ENCODE measurements around the gene CAPNS2. TPM values are rescaled to one million over a fixed set of nuclear protein-coding genes. Genes with fewer than 3 reads are reported as not detected.

The CAPNS2 gene
- total RNA-seq (not detected), polyA plus RNA-seq (not detected), total RNA-seq (0 reads per million in 6 experiments)

- Mint-ChIP-seq H3K27me3 (peaks cover 0 to 7% (median 4%) of the 10 kb centered on the region in 5 donors), H3K9me3 (no peaks in the 10 kb centered on the region), H3K4me1 (no peaks in the 10 kb centered on the region), H3K4me3 (no peak within 1 kb of the TSS), H3K27ac (no peak within 1 kb of the TSS), H3K36me3 (no peaks in the 10 kb centered on the region)
- ATAC-seq (no peak), DNase-seq (no peak)
- POLR2A ChIA-PET, result no interaction called here
Observed at GRCh38 chr16:55566432-55567175, at the start of gene CAPNS2. CAPNS2 (plus strand) TSS chr16:55566684; CDS start chr16:55566757, 73 bp downstream.

- H3K4me3 Mint-ChIP-seq, result no peak overlapping the region
- POLR2A ChIA-PET, result no interaction called here
- ATAC-seq (no peak), DNase-seq (no peak)
- H3K27me3 Mint-ChIP-seq, result no peaks in the 10 kb centered on the region
- H3K9me3 Mint-ChIP-seq, result peaks cover 0 to 20% (median 10%) of the 10 kb centered on the region in 9 donors
- no peaks in the 10 kb centered on the region for H3K36me3 Mint-ChIP-seq
- H3K27ac Mint-ChIP-seq, result no peak overlapping the region
- no peaks in the 10 kb centered on the region for H3K4me1 Mint-ChIP-seq
Observed at GRCh38 chr16:55521792-55522191, 44.7 kb upstream of the CAPNS2 start.

GRCh38 chr16:55526441-55526840 lies 40.0 kb upstream of the CAPNS2 start:
- no peak overlapping the region for H3K27ac Mint-ChIP-seq
- no peak overlapping the region for H3K4me3 Mint-ChIP-seq
- no peaks in the 10 kb centered on the region for H3K36me3 Mint-ChIP-seq
- DNase-seq (no peak), ATAC-seq (no peak)
- peaks cover 0 to 8% (median 4%) of the 10 kb centered on the region in 5 donors for H3K27me3 Mint-ChIP-seq
- H3K4me1 Mint-ChIP-seq, result no peaks in the 10 kb centered on the region
- H3K9me3 Mint-ChIP-seq, result peaks cover 0 to 10% (median 6%) of the 10 kb centered on the region in 9 donors
- POLR2A ChIA-PET, result no interaction called here

GRCh38 chr16:55527885-55528284 lies 38.6 kb upstream of the CAPNS2 start:
- POLR2A ChIA-PET, result no interaction called here
- Mint-ChIP-seq H3K4me3 (no peak overlapping the region), H3K27me3 (peaks cover 0 to 8% (median 6%) of the 10 kb centered on the region in 5 donors), H3K4me1 (no peaks in the 10 kb centered on the region), H3K36me3 (no peaks in the 10 kb centered on the region), H3K27ac (no peak overlapping the region), H3K9me3 (no peaks in the 10 kb centered on the region)
- DNase-seq, result no peak
- no peak for ATAC-seq

GRCh38 chr16:55529018-55529417 lies 37.5 kb upstream of the CAPNS2 start:
- peaks cover 0 to 8% (median 6%) of the 10 kb centered on the region in 5 donors for H3K27me3 Mint-ChIP-seq
- ATAC-seq (no peak), DNase-seq (no peak)
- H3K27ac Mint-ChIP-seq, result no peak overlapping the region
- H3K36me3 Mint-ChIP-seq, result no peaks in the 10 kb centered on the region
- POLR2A ChIA-PET, result no interaction called here
- H3K4me1 Mint-ChIP-seq, result no peaks in the 10 kb centered on the region
- H3K9me3 Mint-ChIP-seq, result no peaks in the 10 kb centered on the region
- H3K4me3 Mint-ChIP-seq, result no peak overlapping the region

DNA sequence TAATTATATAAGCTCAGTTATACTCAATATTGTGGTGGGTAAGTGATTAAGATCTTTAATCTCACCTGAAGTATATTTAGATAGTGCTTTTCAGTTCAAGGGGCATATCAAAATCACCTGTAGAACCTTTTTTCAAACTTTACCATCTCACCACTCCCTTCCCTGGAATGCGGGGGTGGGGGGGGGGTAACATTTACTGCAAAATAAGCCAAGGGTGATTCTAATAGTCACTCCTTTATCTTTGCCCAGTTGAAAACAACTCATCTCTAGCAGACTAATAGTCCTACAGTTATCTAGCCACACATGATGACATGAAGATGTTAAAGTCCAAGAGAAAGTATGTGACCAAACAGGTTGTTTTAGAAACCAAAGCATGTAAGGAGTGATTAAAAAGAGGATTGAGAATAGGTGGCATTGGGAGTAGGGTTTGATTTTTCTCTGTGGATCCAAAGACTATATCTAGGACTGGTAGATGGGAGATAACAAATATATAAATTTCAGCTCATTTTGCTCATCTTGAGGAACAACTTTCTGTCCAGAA lies 36.1 kb upstream of the CAPNS2 start:
- Mint-ChIP-seq H3K27me3 (peaks cover 0 to 8% (median 6%) of the 10 kb centered on the region in 5 donors), H3K4me3 (no peak overlapping the region), H3K4me1 (no peaks in the 10 kb centered on the region), H3K27ac (no peak overlapping the region), H3K9me3 (no peaks in the 10 kb centered on the region), H3K36me3 (no peaks in the 10 kb centered on the region)
- POLR2A ChIA-PET, result no interaction called here
- DNase-seq, result no peak
- ATAC-seq, result no peak

- H3K4me3 Mint-ChIP-seq, result no peak overlapping the region
- DNase-seq (no peak), ATAC-seq (no peak)
- POLR2A ChIA-PET, result no interaction called here
- H3K36me3 Mint-ChIP-seq, result no peaks in the 10 kb centered on the region
- no peaks in the 10 kb centered on the region for H3K4me1 Mint-ChIP-seq
- peaks cover 0 to 8% (median 6%) of the 10 kb centered on the region in 5 donors for H3K27me3 Mint-ChIP-seq
- no peaks in the 10 kb centered on the region for H3K9me3 Mint-ChIP-seq
- no peak overlapping the region for H3K27ac Mint-ChIP-seq
Observed at GRCh38 chr16:55532227-55532626, 34.3 kb upstream of the CAPNS2 start.

GRCh38 chr16:55534756-55535155 lies 31.7 kb upstream of the CAPNS2 start:
- DNase-seq (no peak), ATAC-seq (no peak)
- Mint-ChIP-seq H3K36me3 (no peaks in the 10 kb centered on the region), H3K4me3 (no peak overlapping the region), H3K27me3 (peaks cover 0 to 6% (median 0%) of the 10 kb centered on the region in 5 donors), H3K9me3 (no peaks in the 10 kb centered on the region), H3K27ac (no peak overlapping the region), H3K4me1 (no peaks in the 10 kb centered on the region)
- POLR2A ChIA-PET, result no interaction called here

GRCh38 chr16:55539049-55539448 lies 27.4 kb upstream of the CAPNS2 start:
- no peaks in the 10 kb centered on the region for H3K4me1 Mint-ChIP-seq
- H3K27me3 Mint-ChIP-seq, result no peaks in the 10 kb centered on the region
- DNase-seq, result no peak
- H3K4me3 Mint-ChIP-seq, result no peak overlapping the region
- no peaks in the 10 kb centered on the region for H3K36me3 Mint-ChIP-seq
- H3K9me3 Mint-ChIP-seq, result no peaks in the 10 kb centered on the region
- POLR2A ChIA-PET, result no interaction called here
- ATAC-seq, result no peak
- H3K27ac Mint-ChIP-seq, result no peak overlapping the region

DNA sequence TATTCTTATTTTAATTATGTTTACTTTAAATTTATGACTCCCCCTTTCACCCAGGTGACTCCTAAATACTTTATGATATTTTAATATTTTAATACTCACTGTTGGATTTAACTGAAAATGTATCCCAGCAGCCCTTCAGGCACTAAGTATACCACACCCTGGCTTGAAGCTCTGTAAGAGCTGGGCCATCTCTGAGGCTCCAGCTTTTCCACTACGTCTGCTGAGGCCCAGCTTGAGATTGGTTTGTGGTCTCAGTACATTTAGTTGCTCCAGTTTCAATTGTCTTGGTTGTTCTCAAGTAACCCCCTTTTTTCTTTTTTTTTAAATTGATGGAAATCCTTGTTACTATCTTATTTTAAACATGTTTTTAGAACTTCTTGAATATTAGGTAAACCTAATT lies 27.0 kb upstream of the CAPNS2 start:
- POLR2A ChIA-PET, result no interaction called here

DNA sequence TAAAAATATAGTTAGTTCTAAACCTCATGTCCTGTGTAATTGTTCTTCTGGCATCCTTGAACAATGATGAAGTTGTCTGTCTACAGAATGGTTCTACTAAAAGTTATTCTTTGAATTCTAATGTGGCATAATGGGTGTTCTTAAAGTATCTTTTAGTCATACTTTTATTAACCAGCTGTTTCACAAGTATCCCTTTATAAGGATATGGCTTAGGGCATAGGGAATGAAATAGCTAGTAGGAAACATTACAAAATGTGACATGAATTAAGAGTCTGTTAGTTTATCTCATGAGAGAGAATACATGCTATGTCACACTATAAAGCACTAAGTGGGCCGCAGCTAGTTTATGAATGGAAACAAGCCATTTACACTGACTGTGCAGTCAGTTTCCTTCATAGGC lies 26.3 kb upstream of the CAPNS2 start:
- Mint-ChIP-seq H3K36me3 (no peaks in the 10 kb centered on the region), H3K4me1 (no peaks in the 10 kb centered on the region), H3K27ac (no peak overlapping the region), H3K4me3 (no peak overlapping the region), H3K9me3 (no peaks in the 10 kb centered on the region), H3K27me3 (peaks cover 0 to 2% (median 0%) of the 10 kb centered on the region in 5 donors)
- POLR2A ChIA-PET, result no interaction called here
- DNase-seq (no peak), ATAC-seq (no peak)

More for the DNA sequence above, 27.0 kb upstream of the CAPNS2 start:
- DNase-seq (no peak), ATAC-seq (no peak)
- Mint-ChIP-seq H3K27me3 (no peaks in the 10 kb centered on the region), H3K4me1 (no peaks in the 10 kb centered on the region), H3K9me3 (no peaks in the 10 kb centered on the region), H3K4me3 (no peak overlapping the region), H3K27ac (no peak overlapping the region), H3K36me3 (no peaks in the 10 kb centered on the region)

DNA sequence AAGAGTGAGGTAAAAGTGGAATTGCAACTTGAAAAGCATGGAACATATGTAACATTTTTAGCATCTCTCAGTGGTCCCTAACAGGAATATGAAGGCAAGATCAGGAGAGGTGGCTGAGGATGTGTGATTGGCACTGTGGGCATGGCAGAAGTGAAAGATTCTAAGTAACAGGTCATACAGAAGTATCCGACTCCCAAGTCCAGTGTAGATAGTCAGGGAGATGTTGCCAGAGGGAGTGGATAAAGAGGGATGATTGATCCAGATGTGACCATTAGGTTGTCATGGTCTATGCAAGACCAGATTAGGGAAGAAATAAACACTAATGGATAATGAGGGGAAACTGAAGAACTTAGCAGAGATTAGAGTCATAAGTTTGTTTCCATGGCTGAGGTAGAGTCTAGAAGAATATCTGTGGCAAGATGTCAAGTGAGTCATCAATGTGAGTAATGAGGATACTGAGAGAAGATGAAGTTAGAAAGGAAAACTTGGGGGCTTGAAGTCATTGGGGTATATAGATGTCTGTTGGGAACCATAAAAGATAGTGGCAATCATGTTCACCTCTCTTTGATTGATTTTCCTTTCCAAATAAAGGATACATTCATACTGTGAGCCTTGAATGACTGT lies 23.9 kb upstream of the CAPNS2 start:
- Mint-ChIP-seq H3K9me3 (no peaks in the 10 kb centered on the region), H3K27me3 (peaks cover 0 to 2% (median 0%) of the 10 kb centered on the region in 5 donors), H3K27ac (no peak overlapping the region), H3K4me1 (no peaks in the 10 kb centered on the region), H3K36me3 (no peaks in the 10 kb centered on the region), H3K4me3 (no peak overlapping the region)
- DNase-seq (no peak), ATAC-seq (no peak)
- POLR2A ChIA-PET, result no interaction called here

DNA sequence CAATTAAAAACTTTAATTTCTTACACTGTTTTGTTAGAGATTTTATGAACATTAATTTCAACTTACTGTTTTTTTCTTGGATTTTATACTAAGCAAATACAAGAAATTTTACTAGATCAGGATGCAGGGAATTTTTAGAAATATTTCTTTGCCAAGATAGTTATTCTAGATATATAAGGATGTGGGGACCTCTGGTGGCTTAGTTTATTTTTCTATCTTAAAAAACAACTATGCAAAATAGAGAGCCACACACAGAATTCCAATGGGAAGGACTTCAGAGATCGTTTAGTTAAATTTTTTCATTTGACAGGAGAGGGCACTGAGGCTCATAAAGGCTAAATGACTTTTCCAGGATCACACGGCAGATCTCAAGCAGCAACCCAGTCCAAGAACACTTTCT lies 23.0 kb upstream of the CAPNS2 start:
- H3K27ac Mint-ChIP-seq, result no peak overlapping the region
- peaks cover 0 to 2% (median 0%) of the 10 kb centered on the region in 5 donors for H3K27me3 Mint-ChIP-seq
- H3K36me3 Mint-ChIP-seq, result no peaks in the 10 kb centered on the region
- POLR2A ChIA-PET, result no interaction called here
- no peaks in the 10 kb centered on the region for H3K4me1 Mint-ChIP-seq
- no peaks in the 10 kb centered on the region for H3K9me3 Mint-ChIP-seq
- H3K4me3 Mint-ChIP-seq, result no peak overlapping the region
- DNase-seq, result no peak
- ATAC-seq, result no peak

All from naive thymus-derived CD8-positive, alpha-beta T cell (primary cell).